Measurements from ENCODE around the gene CEMIP2.
A peak's percentile ranks its signal among the peaks of the same experiment; 100 is the strongest.

CEMIP2 gene

DNA sequence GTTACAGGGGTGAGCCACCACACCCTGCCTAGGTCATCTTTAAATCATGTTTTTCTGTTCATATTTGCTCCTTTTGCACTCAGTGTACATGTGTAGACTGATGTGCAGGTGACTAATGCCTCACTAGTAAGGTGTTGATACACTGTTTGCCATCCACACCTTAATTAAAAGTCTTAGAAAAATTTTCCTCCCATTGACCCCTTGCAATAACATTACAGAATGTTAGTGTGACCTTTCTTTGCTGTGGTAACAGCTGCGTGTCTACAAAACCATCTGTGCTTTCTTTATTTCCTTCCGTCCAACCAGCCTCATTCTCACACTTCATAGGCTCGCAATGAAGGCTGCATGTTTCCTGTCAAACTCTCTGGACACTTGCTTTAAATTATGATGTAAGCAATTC, 6.6 kb upstream of the CEMIP2 start:
- no peak for DNase-seq (ENCODE audit: low spot score)

- DNase-seq (ENCODE audit: low spot score): no peak
Measured at GRCh38 chr9:71772726-71773125, 4.4 kb upstream of the CEMIP2 start.

GRCh38 chr9:71770170-71770569, 1.9 kb upstream of the CEMIP2 start:
- no peak for DNase-seq (ENCODE audit: low spot score)

DNA sequence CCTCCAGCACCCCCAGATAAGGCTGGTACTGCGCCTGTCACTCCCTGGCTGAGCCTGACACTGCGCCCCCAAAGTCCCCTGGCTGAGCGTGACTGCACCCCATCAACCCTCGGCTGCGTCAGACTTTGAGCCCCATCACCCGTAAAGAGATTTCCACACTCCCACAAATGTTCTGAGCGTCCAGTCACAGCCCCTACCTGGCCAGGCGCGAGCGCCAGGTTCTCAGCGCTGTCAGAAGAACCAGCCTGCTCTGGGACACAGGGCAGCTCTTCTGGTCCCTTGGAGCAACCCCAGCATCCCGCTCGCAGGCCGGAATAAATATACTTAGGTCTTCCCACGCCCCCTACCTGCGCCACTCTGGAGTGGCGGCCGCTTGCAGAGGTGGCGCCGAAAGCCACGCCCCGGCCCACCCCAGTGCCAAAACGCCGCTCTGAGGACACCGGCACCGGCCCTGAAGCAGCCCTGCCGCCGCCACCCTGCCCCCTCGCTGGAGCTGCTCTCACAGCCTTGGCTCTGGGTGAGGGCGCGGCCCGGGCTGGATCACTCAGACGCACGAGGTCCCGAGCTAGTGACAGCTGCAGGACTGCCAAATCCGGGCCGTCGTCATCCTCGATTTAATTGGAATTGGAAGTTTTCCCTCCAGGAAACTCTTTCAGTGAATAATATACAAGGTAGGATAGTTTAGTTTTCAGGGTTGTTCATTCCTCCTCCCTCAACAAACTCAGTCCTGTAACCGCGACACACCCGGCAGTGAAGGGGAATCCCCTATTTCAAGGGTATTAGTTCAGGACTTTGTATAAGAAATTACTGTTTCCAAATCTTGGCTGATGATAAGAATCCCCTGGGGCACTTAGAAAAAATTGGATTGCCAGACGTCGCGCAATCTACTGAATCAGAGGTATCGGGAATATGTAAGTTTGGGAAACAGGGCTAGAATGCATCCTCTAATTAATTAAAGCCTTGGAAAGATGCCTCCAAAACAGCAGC, 1.2 kb upstream of the CEMIP2 start:
- peak; percentile 77 for DNase-seq (ENCODE audit: low spot score)

- peak; percentile 32 for DNase-seq (ENCODE audit: low spot score)
Measured at GRCh38 chr9:71767776-71768321, 464 bp downstream of the CEMIP2 start.

DNA sequence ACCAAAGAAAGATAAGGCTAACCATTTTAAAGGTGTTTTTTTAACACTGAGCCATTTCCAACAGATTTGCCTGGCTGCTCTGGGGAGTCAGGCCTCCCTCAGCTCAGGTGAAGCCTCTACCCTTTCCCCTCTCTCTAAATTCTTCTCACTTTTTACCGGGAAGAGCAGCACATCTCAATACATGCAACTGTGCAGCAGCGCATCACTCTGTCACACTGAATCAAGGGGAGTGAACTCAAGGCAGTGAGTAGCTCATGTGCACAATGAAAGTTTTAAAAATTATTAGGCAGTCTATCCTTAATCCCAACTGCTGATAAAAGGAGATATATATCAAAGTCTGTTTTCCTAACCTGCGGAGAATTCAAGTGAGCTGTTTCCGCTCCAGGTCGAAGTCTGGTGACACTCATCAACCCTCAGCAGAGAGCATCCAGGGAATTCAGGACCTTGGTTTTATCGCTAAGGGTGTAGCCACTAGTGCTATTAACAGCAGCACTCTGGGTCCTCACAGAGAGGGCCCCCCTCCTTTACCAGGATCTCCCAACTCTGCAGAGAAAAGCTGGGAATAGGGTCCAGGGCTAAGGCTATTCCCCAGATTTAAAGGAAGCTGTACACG, 1.0 kb downstream of the CEMIP2 start:
- DNase-seq (ENCODE audit: low spot score): no peak

GRCh38 chr9:71766663-71767062, 1.6 kb downstream of the CEMIP2 start:
- no peak for DNase-seq (ENCODE audit: low spot score)

- DNase-seq (ENCODE audit: low spot score): no peak
Measured at GRCh38 chr9:71765693-71766092, 2.6 kb downstream of the CEMIP2 start.

GRCh38 chr9:71764891-71765290, 3.4 kb downstream of the CEMIP2 start:
- DNase-seq (ENCODE audit: low spot score): no peak

- DNase-seq (ENCODE audit: low spot score): no peak
Measured at GRCh38 chr9:71764463-71764862, 3.9 kb downstream of the CEMIP2 start.

GRCh38 chr9:71763832-71764231, 4.5 kb downstream of the CEMIP2 start:
- DNase-seq (ENCODE audit: low spot score): peak; percentile 23

DNA sequence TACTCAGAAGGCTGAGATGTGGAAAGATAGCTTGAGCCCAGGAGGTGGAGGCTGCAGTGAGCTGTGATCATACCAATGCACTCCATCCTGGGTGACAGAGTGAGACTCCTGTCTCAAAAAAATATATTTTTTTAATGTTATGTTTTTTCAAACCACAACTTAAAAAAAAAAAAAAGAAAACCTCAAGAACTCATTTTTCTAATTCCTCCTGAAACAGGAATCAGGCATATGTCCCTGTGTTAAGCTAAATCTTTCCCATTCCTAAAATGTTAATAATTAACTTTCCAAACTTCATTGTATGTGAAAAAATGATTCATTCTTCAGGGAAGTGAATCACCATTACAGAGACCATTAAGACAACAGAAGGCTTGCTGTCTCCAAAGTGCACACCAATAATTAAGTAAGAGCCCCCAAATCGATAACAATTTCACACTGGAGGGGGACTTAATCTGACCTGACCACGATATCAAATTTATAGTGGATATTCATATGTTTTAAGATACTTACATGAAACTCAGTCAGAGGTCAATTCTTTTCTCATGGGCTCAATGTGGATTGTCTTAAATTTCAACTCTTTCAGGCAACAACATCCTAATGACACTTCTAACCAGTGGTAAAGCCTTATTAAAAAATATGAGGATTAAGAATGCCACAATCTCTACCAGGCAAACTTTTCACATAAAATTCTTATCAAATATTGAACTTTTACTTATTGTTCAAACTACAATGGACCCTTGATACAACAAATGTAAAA, 5.2 kb downstream of the CEMIP2 start:
- DNase-seq (ENCODE audit: low spot score): peak; percentile 46

DNA sequence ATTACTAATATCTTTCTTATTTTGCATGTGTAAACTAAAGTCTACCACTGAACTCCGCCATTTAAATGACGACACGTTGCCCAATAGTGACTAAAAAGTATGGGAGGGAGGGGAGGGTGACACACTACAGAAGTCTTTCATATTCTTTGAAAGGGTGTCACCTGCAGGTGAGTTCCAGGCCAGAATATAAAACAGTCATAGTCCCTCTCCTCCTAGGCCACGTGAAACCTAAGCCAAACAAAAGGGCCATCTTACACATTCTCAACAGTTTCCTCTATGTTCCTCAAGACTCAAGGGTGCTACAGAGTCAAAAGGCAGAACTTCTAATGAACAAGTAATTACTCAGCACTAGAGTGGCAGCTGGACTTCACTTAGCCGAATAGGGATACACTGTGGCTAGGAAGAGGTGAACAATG, 6.4 kb downstream of the CEMIP2 start:
- no peak for DNase-seq (ENCODE audit: low spot score)

- DNase-seq (ENCODE audit: low spot score): no peak
Measured at GRCh38 chr9:71760901-71761300, 7.4 kb downstream of the CEMIP2 start.

- no peak for DNase-seq (ENCODE audit: low spot score)
Measured at GRCh38 chr9:71758785-71759184, 9.5 kb downstream of the CEMIP2 start.

DNA sequence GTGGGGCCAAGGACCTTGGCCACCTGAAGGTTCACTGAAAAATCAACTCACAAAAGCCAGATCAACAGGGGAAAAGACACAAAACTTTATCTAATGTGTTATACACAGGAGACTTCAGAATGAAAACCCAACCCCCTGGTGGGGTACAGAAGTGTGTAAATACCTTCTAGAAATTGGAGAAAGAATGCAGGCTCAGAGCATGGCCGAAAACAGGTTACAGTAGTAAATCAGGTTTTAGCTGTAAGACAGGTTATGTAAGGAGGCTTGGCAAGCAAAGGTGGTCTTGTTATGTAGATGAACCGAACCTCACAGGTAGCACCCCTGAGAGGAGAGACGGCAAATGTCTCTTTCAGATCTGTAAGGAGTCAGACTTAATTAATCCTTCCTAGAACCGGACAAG, 10.0 kb downstream of the CEMIP2 start:
- DNase-seq (ENCODE audit: low spot score): no peak

- no peak for DNase-seq (ENCODE audit: low spot score)
Measured at GRCh38 chr9:71756753-71757152, 11.6 kb downstream of the CEMIP2 start.

- DNase-seq (ENCODE audit: low spot score): no peak
Measured at GRCh38 chr9:71755869-71756268, 12.4 kb downstream of the CEMIP2 start.

- no peak for DNase-seq (ENCODE audit: low spot score)
Measured at GRCh38 chr9:71755230-71755629, 13.1 kb downstream of the CEMIP2 start.

- no peak for DNase-seq (ENCODE audit: low spot score)
Measured at GRCh38 chr9:71754151-71754550, 14.2 kb downstream of the CEMIP2 start.

- DNase-seq (ENCODE audit: low spot score): no peak
Measured at GRCh38 chr9:71752928-71753327, 15.4 kb downstream of the CEMIP2 start.

- DNase-seq (ENCODE audit: low spot score): no peak
Measured at GRCh38 chr9:71752352-71752751, 16.0 kb downstream of the CEMIP2 start.

Measured in AG20443 (cell line).